HUES64 (cell line): ENCODE data around the gene LSAMP.

Experiments used
- H3K27ac ChIP-seq: 2 replicates; pipeline ENCODE4 v1.7.0; 2013; ENCODE audit warnings: low read depth, low read length, inconsistent platforms
- H3K27me3 ChIP-seq: 2 replicates; pipeline ENCODE4 v1.6.1; 2013; ENCODE audit warnings: mild to moderate bottlenecking, low read length; ENCODE audit not compliant: insufficient read depth
- H3K36me3 ChIP-seq: 2 replicates; pipeline ENCODE4 v1.6.1; 2013; ENCODE audit warnings: mild to moderate bottlenecking, low read length; ENCODE audit not compliant: insufficient read depth
- H3K4me1 ChIP-seq: 2 replicates; pipeline ENCODE4 v1.6.1; 2013; ENCODE audit warnings: mild to moderate bottlenecking, low read length, moderate library complexity; ENCODE audit not compliant: insufficient read depth
- H3K4me3 ChIP-seq: 2 replicates; pipeline ENCODE4 v1.5.1; 2013; ENCODE audit warnings: mild to moderate bottlenecking, low read length, moderate library complexity
- H3K9ac ChIP-seq: 2 replicates; pipeline ENCODE4 v1.6.1; 2013; ENCODE audit warnings: mild to moderate bottlenecking, low read depth, low read length
- H3K9me3 ChIP-seq: 2 replicates; pipeline ENCODE4 v1.6.1; 2013; ENCODE audit warnings: low read depth, low read length; ENCODE audit not compliant: insufficient read depth
- WGBS: fragments of 150-250, 120-280 bp; methylation state at CpG from one replicate; pipeline ENCODE4 v1.1.7; 2013; ENCODE audit warnings: missing lambda C conversion rate; 5-methylcytosine and 5-hydroxymethylcytosine counted together

Gene LSAMP

DNA sequence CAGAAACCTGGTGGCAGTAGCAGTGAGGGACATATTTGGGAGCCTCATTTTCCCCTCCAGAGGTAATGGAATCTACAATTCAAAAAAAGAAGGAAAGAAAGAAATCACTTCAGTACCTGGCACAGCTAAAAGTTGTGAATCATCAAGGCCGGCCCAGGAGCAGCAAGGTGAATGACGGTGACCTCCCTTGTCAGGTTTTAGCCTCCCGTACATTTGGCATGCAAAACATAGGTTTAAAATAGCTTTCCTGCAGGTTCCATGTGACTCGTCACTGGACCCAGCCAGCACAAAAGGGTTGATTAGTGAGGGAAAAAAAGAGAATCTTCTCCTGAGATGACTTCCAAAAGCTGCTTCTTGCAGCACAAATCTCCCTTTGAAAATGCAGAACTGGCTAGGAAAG is 394.2 kb downstream of the LSAMP start:
- H3K9me3 ChIP-seq, result no peaks in the 10 kb centered on the region
- WGBS, result 75% methylated on average over 4 of the region's 4 CpGs

GRCh38 chr3:116050311-116050915 is 394.9 kb downstream of the LSAMP start:
- no peaks in the 10 kb centered on the region for H3K27me3 ChIP-seq
- H3K9me3 ChIP-seq, result no peaks in the 10 kb centered on the region
- no peaks in the 10 kb centered on the region for H3K36me3 ChIP-seq
- H3K9ac ChIP-seq, result no peak overlapping the region
- peaks cover 20% of the 10 kb centered on the region for H3K4me1 ChIP-seq
- no peak overlapping the region for H3K4me3 ChIP-seq
- H3K27ac ChIP-seq, result no peak overlapping the region
- 97% methylated on average over 1 of the region's 2 CpGs for WGBS

More for the DNA sequence above, 394.2 kb downstream of the LSAMP start:
- Histone ChIP-seq H3K4me3 (no peak overlapping the region), H3K27ac (0 out of 2 replicates have a peak overlapping the region, but pooled peaks have one; percentile 20), H3K27me3 (no peaks in the 10 kb centered on the region), H3K36me3 (no peaks in the 10 kb centered on the region), H3K9ac (no peak overlapping the region; the same call in 1 of the 2 replicates), H3K4me1 (peaks cover 20% of the 10 kb centered on the region)

- no peaks in the 10 kb centered on the region for H3K36me3 ChIP-seq
- no peak overlapping the region for H3K4me3 ChIP-seq
- H3K9me3 ChIP-seq, result no peaks in the 10 kb centered on the region
These were observed 396.3 kb downstream of the LSAMP start for GRCh38 chr3:116048991-116049390.

DNA sequence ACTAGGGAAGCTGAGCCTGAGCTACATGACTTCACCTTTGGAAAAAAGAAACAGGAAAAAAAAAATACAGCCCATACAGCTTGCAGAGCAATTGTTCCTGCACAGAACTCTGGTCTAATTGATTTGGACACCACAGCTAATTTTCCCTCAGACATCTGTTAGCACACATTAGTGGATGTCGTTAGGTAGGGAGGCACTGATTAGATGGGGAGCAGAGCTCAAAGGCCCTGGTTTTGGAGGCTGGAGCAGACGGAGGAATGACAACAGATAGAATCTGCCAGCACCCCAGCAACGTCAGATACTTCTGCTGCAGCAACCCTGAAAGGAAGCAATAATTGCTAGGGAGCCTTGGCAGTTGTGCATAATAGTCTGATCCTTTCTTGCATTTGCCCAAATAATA is 398.9 kb downstream of the LSAMP start:
- Histone ChIP-seq H3K9ac (no peak overlapping the region), H3K36me3 (no peaks in the 10 kb centered on the region), H3K9me3 (no peaks in the 10 kb centered on the region), H3K27me3 (no peaks in the 10 kb centered on the region), H3K27ac (no peak overlapping the region), H3K4me1 (peaks cover 13% of the 10 kb centered on the region), H3K4me3 (no peak overlapping the region)
- 91% methylated on average over 3 of the region's 3 CpGs for WGBS

More at GRCh38 chr3:116048991-116049390, 396.3 kb downstream of the LSAMP start:
- Histone ChIP-seq H3K27ac (no peak overlapping the region), H3K27me3 (no peaks in the 10 kb centered on the region), H3K4me1 (peaks cover 20% of the 10 kb centered on the region), H3K9ac (no peak overlapping the region)

- H3K9me3 ChIP-seq, result no peaks in the 10 kb centered on the region
- H3K27ac ChIP-seq, result no peak overlapping the region
- peaks cover 6% of the 10 kb centered on the region; the same call in 1 of the 2 replicates for H3K4me1 ChIP-seq
- H3K4me3 ChIP-seq, result no peak overlapping the region
- no peaks in the 10 kb centered on the region for H3K27me3 ChIP-seq
- H3K9ac ChIP-seq, result no peak overlapping the region
- no peaks in the 10 kb centered on the region for H3K36me3 ChIP-seq
These were observed 400.0 kb downstream of the LSAMP start for GRCh38 chr3:116045314-116045713.

DNA sequence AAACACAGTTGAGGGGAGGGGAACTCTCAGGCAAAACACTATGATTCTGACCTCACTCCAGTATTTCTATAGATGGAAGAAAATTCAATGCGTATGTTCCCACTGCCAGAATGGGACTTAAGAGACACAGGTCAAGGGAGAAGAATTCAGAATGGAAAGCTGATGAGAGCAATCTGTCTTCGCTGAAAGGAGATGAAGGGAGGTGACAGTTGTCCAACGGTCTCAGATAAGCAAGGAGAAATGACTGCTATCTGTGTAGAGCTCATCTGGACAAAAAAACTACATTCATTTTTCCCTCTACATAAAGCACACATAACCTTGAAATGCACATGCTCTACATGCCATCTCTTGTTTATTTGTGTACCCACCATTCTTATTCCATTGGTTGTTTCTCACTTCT is 405.1 kb downstream of the LSAMP start:
- H3K36me3 ChIP-seq, result no peaks in the 10 kb centered on the region
- H3K27me3 ChIP-seq, result no peaks in the 10 kb centered on the region
- no peaks in the 10 kb centered on the region for H3K9me3 ChIP-seq
- H3K4me1 ChIP-seq, result no peaks in the 10 kb centered on the region
- no peak overlapping the region for H3K27ac ChIP-seq
- no peak overlapping the region for H3K9ac ChIP-seq
- WGBS, result 91% methylated on average over 3 of the region's 3 CpGs
- H3K4me3 ChIP-seq, result no peak overlapping the region

DNA sequence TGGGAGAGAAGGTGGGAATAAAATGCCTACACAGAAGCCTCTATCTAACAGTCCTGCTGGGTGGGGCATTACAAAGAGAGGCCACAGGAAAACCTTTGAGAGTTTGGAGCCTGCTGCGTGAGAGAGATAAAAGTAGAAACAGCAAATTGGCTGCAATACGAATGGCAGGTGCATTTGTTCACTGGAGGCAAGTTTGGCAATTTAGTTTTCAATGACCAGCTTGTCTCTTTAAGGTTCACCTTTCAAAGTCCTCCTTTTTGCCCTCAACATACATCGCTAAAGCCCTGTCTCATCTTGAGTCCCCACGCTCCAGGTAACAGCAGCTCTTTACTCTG is 405.7 kb downstream of the LSAMP start:
- no peak overlapping the region for H3K27ac ChIP-seq
- WGBS, result 83% methylated on average over 4 of the region's 4 CpGs
- no peak overlapping the region for H3K4me3 ChIP-seq
- H3K36me3 ChIP-seq, result no peaks in the 10 kb centered on the region
- H3K27me3 ChIP-seq, result no peaks in the 10 kb centered on the region
- H3K4me1 ChIP-seq, result no peaks in the 10 kb centered on the region
- no peak overlapping the region for H3K9ac ChIP-seq
- no peaks in the 10 kb centered on the region for H3K9me3 ChIP-seq

- H3K4me3 ChIP-seq, result no peak overlapping the region
- no peaks in the 10 kb centered on the region for H3K27me3 ChIP-seq
- no peaks in the 10 kb centered on the region for H3K9me3 ChIP-seq
- H3K9ac ChIP-seq, result no peak overlapping the region
- H3K27ac ChIP-seq, result no peak overlapping the region
- WGBS, result 89% methylated on average over 1 of the region's 1 CpG
- no peaks in the 10 kb centered on the region for H3K36me3 ChIP-seq
- no peaks in the 10 kb centered on the region for H3K4me1 ChIP-seq
These were observed 406.2 kb downstream of the LSAMP start for GRCh38 chr3:116038968-116039650.

DNA sequence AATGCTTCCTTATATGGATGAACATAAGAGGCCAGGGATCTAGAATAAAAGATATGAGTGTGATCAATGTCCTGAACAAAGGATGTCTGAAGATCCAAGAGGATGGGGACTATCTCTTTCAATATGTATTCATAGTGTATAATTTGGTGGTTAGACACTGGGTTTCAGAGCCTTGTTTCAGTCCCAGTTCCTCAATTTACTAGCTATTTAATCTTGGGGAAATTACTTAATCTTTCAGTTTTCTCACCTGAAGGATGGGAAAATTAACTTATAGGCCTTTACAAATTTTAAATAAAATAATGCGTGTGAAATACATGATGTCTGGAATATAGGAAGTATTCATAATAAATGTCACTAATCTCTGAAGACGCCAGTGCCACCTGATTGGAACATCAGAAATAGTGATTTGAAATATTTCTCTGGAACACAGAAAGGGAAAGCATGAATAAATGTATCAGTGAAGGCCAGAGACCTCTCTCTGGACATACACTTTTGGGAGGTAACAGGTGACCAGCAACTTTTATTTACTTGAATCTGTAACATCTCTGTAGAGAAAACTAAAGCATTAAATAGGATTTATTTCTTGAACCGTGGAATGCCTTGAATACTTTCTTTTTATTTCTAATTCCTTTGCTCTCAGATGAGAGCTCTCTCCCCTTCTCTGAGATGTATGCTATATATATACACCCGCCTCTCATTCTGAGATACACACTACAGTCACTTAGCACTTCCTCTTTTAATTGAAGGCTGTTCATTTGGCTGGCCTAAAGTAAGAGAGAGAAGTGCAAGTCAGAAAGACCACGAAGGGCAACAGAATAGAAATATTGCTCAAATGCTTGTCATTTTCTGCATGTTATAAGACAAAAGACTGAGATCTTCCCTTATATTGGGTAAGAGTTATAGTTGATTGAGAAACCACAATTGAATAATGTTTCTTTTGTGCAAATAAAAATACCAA is 407.1 kb downstream of the LSAMP start:
- 97% methylated on average over 5 of the region's 5 CpGs for WGBS
- no peak overlapping the region for H3K27ac ChIP-seq
- H3K9me3 ChIP-seq, result no peaks in the 10 kb centered on the region
- H3K9ac ChIP-seq, result no peak overlapping the region
- H3K4me1 ChIP-seq, result no peaks in the 10 kb centered on the region
- no peaks in the 10 kb centered on the region for H3K27me3 ChIP-seq
- no peaks in the 10 kb centered on the region for H3K36me3 ChIP-seq
- no peak overlapping the region for H3K4me3 ChIP-seq

DNA sequence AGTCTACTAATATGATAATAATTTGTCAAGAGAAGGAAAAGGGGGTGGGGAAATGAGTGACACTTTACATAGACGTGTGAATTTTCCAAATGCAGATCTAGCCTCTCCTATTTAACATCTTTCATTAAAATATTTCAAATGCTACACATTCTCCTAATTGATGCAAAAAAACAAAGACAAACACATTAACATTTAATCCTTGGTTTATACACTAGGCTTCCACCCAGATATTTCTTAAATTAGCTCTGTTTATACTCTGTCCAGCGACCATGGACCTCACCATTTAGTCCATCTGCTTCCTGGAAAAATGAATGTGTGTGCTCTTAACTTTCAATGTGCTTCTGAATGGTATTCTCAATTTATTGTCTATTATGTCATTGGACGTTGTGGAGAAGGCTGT is 409.9 kb downstream of the LSAMP start:
- Histone ChIP-seq H3K36me3 (no peaks in the 10 kb centered on the region), H3K27ac (no peak overlapping the region), H3K9ac (no peak overlapping the region), H3K4me1 (peaks cover 5% of the 10 kb centered on the region; the same call in 1 of the 2 replicates), H3K9me3 (no peaks in the 10 kb centered on the region), H3K4me3 (no peak overlapping the region), H3K27me3 (no peaks in the 10 kb centered on the region)
- WGBS, result 98% methylated on average over 3 of the region's 3 CpGs

- H3K9ac ChIP-seq, result no peak overlapping the region
- H3K4me3 ChIP-seq, result no peak overlapping the region
- 72% methylated on average over 1 of the region's 1 CpG for WGBS
- no peaks in the 10 kb centered on the region for H3K9me3 ChIP-seq
- peaks cover 5% of the 10 kb centered on the region; the same call in 1 of the 2 replicates for H3K4me1 ChIP-seq
- no peaks in the 10 kb centered on the region for H3K36me3 ChIP-seq
- H3K27ac ChIP-seq, result no peak overlapping the region
- H3K27me3 ChIP-seq, result no peaks in the 10 kb centered on the region
These were observed 410.5 kb downstream of the LSAMP start for GRCh38 chr3:116034794-116035193.
